ENCODE measurements around the gene LRIG1. TPM values are rescaled to one million over a fixed set of nuclear protein-coding genes. Genes with fewer than 3 reads are reported as not detected.

The LRIG1 gene
- total and polyA plus RNA-seq, 2 of the 8 experiments (the other 6 are each of a cell fraction or from before 2014, with no cell fraction given): 78.1 to 88.7 TPM

DNA sequence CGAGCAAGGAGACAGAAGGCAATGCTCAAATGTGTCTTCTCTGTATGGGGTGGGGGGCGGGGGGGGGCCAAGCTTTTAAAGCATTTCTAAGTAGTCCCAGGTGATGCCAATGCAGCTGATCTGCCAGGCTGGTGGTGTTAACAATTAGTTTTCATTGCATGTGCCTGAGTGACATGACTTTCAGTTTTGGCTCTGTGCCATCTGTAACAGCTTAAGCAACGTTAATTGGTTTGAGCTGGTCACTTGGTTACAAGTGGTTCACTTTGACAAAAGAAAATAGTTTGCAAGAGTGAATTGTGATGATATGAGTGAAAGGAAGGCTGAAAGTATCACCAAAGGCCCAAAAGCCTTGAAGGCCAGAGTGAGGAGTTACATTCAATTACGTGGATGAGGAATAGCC is 26.4 kb upstream of the LRIG1 start:
- H2BK12ac ChIP-seq (ENCODE audit: low read depth, low read length): no peak overlapping the region
- POLR2A ChIA-PET (ENCODE audit: partially characterized antibody): interaction anchor here (0.6 kb wide), 1 partner anchor 97 kb away, joined by 3 read pairs; no protein-coding TSS in a partner anchor
- H2AFZ ChIP-seq (ENCODE audit: low read length): no peak overlapping the region
- H3K27ac ChIP-seq (ENCODE audit: low read depth, low read length): no peak overlapping the region
- no peaks in the 10 kb centered on the region for H4K20me1 ChIP-seq (replicated peaks in 1 of 2; ENCODE audit: control insufficient read depth in 1 of 2, insufficient read depth in 2 of 2, low read length in 2 of 2)
- H3K23ac ChIP-seq (ENCODE audit: insufficient read length): no peak overlapping the region
- H3K4me1 ChIP-seq (replicated peaks in 1 of 4; ENCODE audit: control insufficient read depth in 3 of 4, insufficient read depth in 4 of 4, low read length in 3 of 4): peaks cover 4 to 23% (median 14%) of the 10 kb centered on the region in 4 experiments; a peak in 5 of 7 replicates
- no peaks in the 10 kb centered on the region for H3K23me2 ChIP-seq (ENCODE audit: low read depth, low read length)
- H3K4ac ChIP-seq (replicated peaks; ENCODE audit: insufficient read length, low read depth, low read length): no peak overlapping the region
- H4K5ac ChIP-seq (ENCODE audit: insufficient read length, low read depth, low read length): no peak overlapping the region
- H3K79me1 ChIP-seq (ENCODE audit: low read depth, low read length): no peaks in the 10 kb centered on the region
- DNase-seq (ENCODE audit: low read depth in 1 of 2, low spot score in 2 of 2) (no peak), FAIRE-seq (no peak)
- no peak overlapping the region for H2BK5ac ChIP-seq (ENCODE audit: low read depth, low read length)
- no peaks in the 10 kb centered on the region for H3K9me3 ChIP-seq (ENCODE audit: insufficient read depth in 2 of 2, low read depth in 1 of 2, low read length in 1 of 2)
- no peak overlapping the region for H3K18ac ChIP-seq (ENCODE audit: extremely low read depth, low read length)
- no peaks in the 10 kb centered on the region for H3K36me3 ChIP-seq (ENCODE audit: control insufficient read depth in 2 of 4, insufficient read depth in 4 of 4, low read length in 3 of 4)
- no peak overlapping the region for H2BK20ac ChIP-seq (ENCODE audit: low read length)
- H3K4me2 ChIP-seq (ENCODE audit: insufficient read depth in 1 of 2, low read depth in 2 of 2, low read length in 2 of 2): no peak overlapping the region
- H3K56ac ChIP-seq (replicated peaks; ENCODE audit: insufficient read length, low read depth, low read length): no peak overlapping the region
- H2BK120ac ChIP-seq (replicated peaks; ENCODE audit: low read depth, low read length): no peak overlapping the region
- no peak overlapping the region for H2BK15ac ChIP-seq (ENCODE audit: low read length)
- no peak overlapping the region for H3K14ac ChIP-seq (ENCODE audit: insufficient read length)
- no peak overlapping the region for H2AK5ac ChIP-seq (ENCODE audit: low read depth, low read length)
- WGBS, 2 experiments (ENCODE audit: extremely low coverage in 1 of 2, insufficient coverage in 1 of 2, insufficient read length in 1 of 2, insufficient replicate concordance in 2 of 2, low coverage in 1 of 2, low lambda C conversion rate in 2 of 2, missing lambda C conversion rate in 1 of 2): 76% methylated on average over 4 of the region's 4 CpGs; no CpG with 5 or more reads in 1 of the 2 experiments
- H4K91ac ChIP-seq (replicated peaks; ENCODE audit: insufficient read length, low read length): no peak overlapping the region
- no peak overlapping the region for H3K9ac ChIP-seq (replicated peaks in 1 of 4; ENCODE audit: extremely low read depth in 1 of 4, low read depth in 3 of 4, low read length in 3 of 4)
- no peaks in the 10 kb centered on the region for H3K79me2 ChIP-seq (ENCODE audit: control insufficient read depth in 1 of 2, insufficient read depth in 2 of 2, low read length in 2 of 2)
- CTCF ChIA-PET (ENCODE audit: partially characterized antibody): interaction anchor here (1.6 kb wide), 1 partner anchor 15 kb away, joined by 3 read pairs; no protein-coding TSS in a partner anchor
- no peak overlapping the region for H3K4me3 ChIP-seq (ENCODE audit: extremely low read depth in 1 of 4, insufficient read depth in 2 of 4, low read depth in 3 of 4, low read length in 4 of 4)
- no peaks in the 10 kb centered on the region for H3K27me3 ChIP-seq (replicated peaks in 1 of 4; ENCODE audit: control insufficient read depth in 3 of 4, extremely low read depth in 1 of 4, insufficient read depth in 3 of 4, low read length in 3 of 4)
- H4K8ac ChIP-seq (ENCODE audit: extremely low read depth, insufficient read depth, low read length): no peak overlapping the region
- TF ChIP-seq MAFK (IDR thresholded peaks at IDR 0.05; ENCODE audit: low read depth, low read length) (no peak), TBP (IDR thresholded peaks at IDR 0.05; ENCODE audit: low read depth, low read length) (no peak), CREB1 (IDR thresholded peaks at IDR 0.05) (no peak), RBBP5 (IDR thresholded peaks at IDR 0.05; ENCODE audit: borderline replicate concordance, low read depth, low read length) (no peak), RAD21 (IDR thresholded peaks at IDR 0.05 in 1 of 2, conservative IDR thresholded peaks at IDR 0.05 in 1 of 2; ENCODE audit: low read depth in 2 of 2, low read length in 2 of 2) (no peak), TAF1 (IDR thresholded peaks at IDR 0.05; ENCODE audit: low read depth, low read length) (no peak), EGR1 (IDR thresholded peaks at IDR 0.05; ENCODE audit: borderline replicate concordance, low read depth, low read length) (no peak), POLR2AphosphoS5 (IDR thresholded peaks at IDR 0.05; ENCODE audit: low read depth, low read length) (no peak), KDM4A (IDR thresholded peaks at IDR 0.05; ENCODE audit: low read depth, low read length, severe bottlenecking) (no peak), TCF12 (IDR thresholded peaks at IDR 0.05; ENCODE audit: low read depth, low read length) (no peak), USF2 (IDR thresholded peaks at IDR 0.05; ENCODE audit: low read length) (no peak), SP4 (IDR thresholded peaks at IDR 0.05; ENCODE audit: low read length) (no peak), JUND (IDR thresholded peaks at IDR 0.05; ENCODE audit: low read length) (no peak), RNF2 (IDR thresholded peaks at IDR 0.05; ENCODE audit: borderline replicate concordance, low read depth, low read length, missing control alignments, poor library complexity, severe bottlenecking) (no peak)
